Right lobe of liver (tissue), 4 donors: ENCODE data around the gene MANSC4.

Experiments used
- CTCF ChIP-seq, 4 donors: fragments of 200-600 bp in 3 of 4; fragments of 450-650 bp in 1 of 4; IDR thresholded peaks; one replicate each; pipeline versions ENCODE4 v1.5.1 to v1.8.0; 2016 to 2022; ENCODE audit warnings: antibody characterized with exemption in 4 of 4, mild to moderate bottlenecking in 2 of 4
- POLR2A ChIP-seq: fragments of 450-650 bp; IDR thresholded peaks from one replicate; pipeline ENCODE4 v1.6.1; 2017; ENCODE audit warnings: antibody characterized with exemption, mild to moderate bottlenecking
- donor health status: DM: no; HTN: no; CAD: no.
- donor health status: DM: no; HTN: no; CAD: no.
- donor health status: DM: no; HTN: yes; CAD: no.

GRCh38 chr12:27826076-27826475 lies 46.0 kb upstream of the MANSC4 start:
- no peak for TF ChIP-seq CTCF (IDR thresholded peaks at IDR 0.05)
- TF ChIP-seq POLR2A = no peak
